AG20443 (cell line): ENCODE results near the gene MACROD1.
"Not testable (repeated sequence)": the region's sequence is repeated elsewhere in the genome, so short reads cannot be mapped to it uniquely, and the experiment has no call there.

Experiments used
- DNase-seq: peaks from one replicate; pipeline ENCODE4 v3.0.0; 2012; ENCODE audit warnings: low spot score, mixed read lengths

MACROD1 gene

GRCh38 chr11:63997801-63998337, 168.0 kb downstream of the MACROD1 start:
- DNase-seq, result no peak

- DNase-seq, result no peak
Observed at GRCh38 chr11:63997104-63997700, 168.7 kb downstream of the MACROD1 start.

- no peak for DNase-seq
Observed at GRCh38 chr11:63996512-63996911, 169.4 kb downstream of the MACROD1 start.

GRCh38 chr11:63993993-63994392, 171.9 kb downstream of the MACROD1 start:
- DNase-seq, result no peak

GRCh38 chr11:63993100-63993499, 172.8 kb downstream of the MACROD1 start:
- DNase-seq, result no peak

GRCh38 chr11:63991558-63991957, 174.4 kb downstream of the MACROD1 start:
- no peak for DNase-seq

GRCh38 chr11:63986932-63987513, 178.9 kb downstream of the MACROD1 start:
- DNase-seq, result no peak

- peak; percentile 96 for DNase-seq
Observed at GRCh38 chr11:63986156-63986931, 179.6 kb downstream of the MACROD1 start, which contains the start of gene OTUB1. TSS of gene OTUB1 (plus strand) at chr11:63986438. CDS start at chr11:63986457, 19 bp downstream.

GRCh38 chr11:63985812-63986155, 180.1 kb downstream of the MACROD1 start:
- peak; percentile 51 for DNase-seq

- no peak for DNase-seq
Observed at GRCh38 chr11:63979426-63979825, 186.5 kb downstream of the MACROD1 start.

- no peak for DNase-seq
Observed at GRCh38 chr11:63978551-63979239, 187.2 kb downstream of the MACROD1 start.

- DNase-seq, result peak; percentile 98
Observed at GRCh38 chr11:63974259-63975143, 191.4 kb downstream of the MACROD1 start, which contains the start of gene COX8A. TSS of gene COX8A (plus strand) at chr11:63974620. CDS start at chr11:63974681, 61 bp downstream.

GRCh38 chr11:63973912-63974258, 192.0 kb downstream of the MACROD1 start:
- not testable (repeated sequence) for DNase-seq

GRCh38 chr11:63970902-63971301, 195.0 kb downstream of the MACROD1 start:
- DNase-seq, result no peak

GRCh38 chr11:63969461-63969860, 196.5 kb downstream of the MACROD1 start:
- no peak for DNase-seq

- no peak for DNase-seq
Observed at GRCh38 chr11:63966444-63966843, 199.5 kb downstream of the MACROD1 start.

GRCh38 chr11:63963895-63964294, 202.0 kb downstream of the MACROD1 start:
- DNase-seq, result not testable (repeated sequence)

- DNase-seq, result peak; percentile 74
Observed at GRCh38 chr11:63961608-63962412, 204.1 kb downstream of the MACROD1 start.

- DNase-seq, result no peak
Observed at GRCh38 chr11:63958008-63958407, 207.9 kb downstream of the MACROD1 start.

- no peak for DNase-seq
Observed at GRCh38 chr11:63952570-63952969, 213.3 kb downstream of the MACROD1 start.
